Measurements from ENCODE around the gene PER1. TPM values are rescaled to one million over a fixed set of nuclear protein-coding genes. Genes with fewer than 3 reads are reported as not detected.
A peak's percentile ranks its signal among the peaks of the same experiment; 100 is the strongest.

PER1 gene
- total RNA-seq, 2 experiments from 2014 or later: 123 to 129 TPM

DNA sequence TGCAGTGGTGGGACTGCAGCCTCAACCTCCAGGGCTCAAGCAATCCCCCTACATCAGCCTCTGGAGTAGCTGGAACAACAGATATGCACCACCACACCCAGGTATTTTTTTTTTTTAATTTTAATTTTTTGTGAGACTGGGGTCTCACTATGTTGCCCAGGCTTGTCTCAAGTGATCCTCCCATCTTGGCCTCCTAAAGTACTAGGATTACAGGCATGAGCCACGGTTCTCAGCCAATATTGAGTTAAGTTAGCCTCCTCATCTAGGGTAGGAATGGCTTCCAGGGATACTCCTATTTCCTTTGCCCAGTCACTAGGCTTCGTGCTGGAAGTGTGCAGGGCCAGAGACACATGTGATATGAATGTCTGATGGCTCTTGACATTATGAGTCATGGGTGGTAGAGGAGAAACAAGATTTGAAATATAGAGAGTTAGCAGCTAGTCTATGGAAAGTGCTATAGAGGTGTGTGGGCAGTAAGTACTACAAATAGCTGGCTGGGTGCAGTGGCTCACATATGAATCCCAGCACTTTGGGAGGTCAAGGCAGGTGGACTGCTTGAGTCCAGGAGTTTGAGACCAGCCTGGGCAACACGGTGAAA is 20.3 kb downstream of the PER1 start:
- CTCF ChIA-PET: interaction anchor here (0.7 to 1.1 kb wide), 2 partner anchors 9 to 13 kb away, joined by 3 read pairs; no protein-coding TSS in a partner anchor
- Mint-ChIP-seq H3K27ac (no peak overlapping the region), H3K27me3 (peaks cover 6% of the 10 kb centered on the region), H3K9me3 (no peaks in the 10 kb centered on the region), H3K36me3 (ENCODE audit: low read depth) (no peaks in the 10 kb centered on the region), H3K4me1 (ENCODE audit: low read depth) (peaks cover 8% of the 10 kb centered on the region), H3K4me3 (no peak overlapping the region)
- DNase-seq (no peak), ATAC-seq (peak; percentile 63)
- TF ChIP-seq, protein P1, sequence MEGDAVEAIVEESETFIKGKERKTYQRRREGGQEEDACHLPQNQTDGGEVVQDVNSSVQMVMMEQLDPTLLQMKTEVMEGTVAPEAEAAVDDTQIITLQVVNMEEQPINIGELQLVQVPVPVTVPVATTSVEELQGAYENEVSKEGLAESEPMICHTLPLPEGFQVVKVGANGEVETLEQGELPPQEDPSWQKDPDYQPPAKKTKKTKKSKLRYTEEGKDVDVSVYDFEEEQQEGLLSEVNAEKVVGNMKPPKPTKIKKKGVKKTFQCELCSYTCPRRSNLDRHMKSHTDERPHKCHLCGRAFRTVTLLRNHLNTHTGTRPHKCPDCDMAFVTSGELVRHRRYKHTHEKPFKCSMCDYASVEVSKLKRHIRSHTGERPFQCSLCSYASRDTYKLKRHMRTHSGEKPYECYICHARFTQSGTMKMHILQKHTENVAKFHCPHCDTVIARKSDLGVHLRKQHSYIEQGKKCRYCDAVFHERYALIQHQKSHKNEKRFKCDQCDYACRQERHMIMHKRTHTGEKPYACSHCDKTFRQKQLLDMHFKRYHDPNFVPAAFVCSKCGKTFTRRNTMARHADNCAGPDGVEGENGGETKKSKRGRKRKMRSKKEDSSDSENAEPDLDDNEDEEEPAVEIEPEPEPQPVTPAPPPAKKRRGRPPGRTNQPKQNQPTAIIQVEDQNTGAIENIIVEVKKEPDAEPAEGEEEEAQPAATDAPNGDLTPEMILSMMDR (IDR thresholded peaks at IDR 0.05): no peak
- POLR2A ChIA-PET: interaction anchor here (4.0 kb wide), 1 partner anchor 41 kb away, joined by 33 read pairs; no protein-coding TSS in a partner anchor
- intact Hi-C loops (cut with micrococcal nuclease): no loop called here

DNA sequence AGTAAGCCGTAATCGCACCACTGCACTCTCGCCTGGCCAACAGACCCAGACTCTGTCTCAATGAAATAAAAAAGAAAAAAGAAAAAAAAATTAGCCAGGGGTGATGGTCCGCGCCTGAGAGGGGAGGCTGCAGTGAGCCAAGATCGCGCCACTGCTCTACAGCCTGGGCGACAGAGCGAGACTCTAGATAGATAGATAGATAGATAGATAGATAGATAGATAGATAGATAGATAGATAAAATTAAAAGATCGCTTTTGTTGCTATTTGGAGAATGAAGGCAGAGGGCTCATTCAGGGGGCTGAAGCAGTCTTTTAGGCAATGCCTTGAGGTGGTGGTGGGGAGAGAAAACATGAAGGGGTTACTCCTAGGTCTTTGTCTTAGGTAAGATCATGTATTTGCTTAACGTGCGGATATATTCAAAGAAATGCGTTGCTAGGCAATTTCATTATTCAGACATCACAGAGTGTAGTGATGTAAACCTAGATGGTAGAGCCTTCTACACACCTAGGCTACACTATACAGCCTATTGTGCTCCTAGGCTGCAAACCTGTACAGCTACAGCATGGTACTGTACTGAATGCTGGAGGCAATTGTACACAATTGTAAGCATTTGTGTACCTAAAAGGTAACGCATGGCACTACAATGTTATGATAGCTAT is 23.9 kb downstream of the PER1 start:
- Mint-ChIP-seq H3K9me3 (no peaks in the 10 kb centered on the region), H3K4me1 (ENCODE audit: low read depth) (peaks cover 37% of the 10 kb centered on the region), H3K4me3 (no peak overlapping the region), H3K36me3 (ENCODE audit: low read depth) (peaks cover 3% of the 10 kb centered on the region), H3K27ac (no peak overlapping the region), H3K27me3 (peaks cover 20% of the 10 kb centered on the region)
- ChIA-PET CTCF (interaction anchor here (1.6 to 2.4 kb wide), 3 partner anchors 10 to 30 kb away, joined by 3 to 11 read pairs (median 9); no protein-coding TSS in a partner anchor), POLR2A (interaction anchor here (0.6 to 3.3 kb wide), 4 partner anchors 10 to 580 kb away, joined by 3 to 16 read pairs (median 4); no protein-coding TSS in a partner anchor)
- TF ChIP-seq, protein P1 (IDR thresholded peaks at IDR 0.05): no peak
- ATAC-seq: no peak
- DNase-seq: no peak
- intact Hi-C loops (cut with micrococcal nuclease): loop anchor here (10.0 kb wide), 1 partner anchor 167 kb away; the partner anchor contains the start of gene SLC25A35

DNA sequence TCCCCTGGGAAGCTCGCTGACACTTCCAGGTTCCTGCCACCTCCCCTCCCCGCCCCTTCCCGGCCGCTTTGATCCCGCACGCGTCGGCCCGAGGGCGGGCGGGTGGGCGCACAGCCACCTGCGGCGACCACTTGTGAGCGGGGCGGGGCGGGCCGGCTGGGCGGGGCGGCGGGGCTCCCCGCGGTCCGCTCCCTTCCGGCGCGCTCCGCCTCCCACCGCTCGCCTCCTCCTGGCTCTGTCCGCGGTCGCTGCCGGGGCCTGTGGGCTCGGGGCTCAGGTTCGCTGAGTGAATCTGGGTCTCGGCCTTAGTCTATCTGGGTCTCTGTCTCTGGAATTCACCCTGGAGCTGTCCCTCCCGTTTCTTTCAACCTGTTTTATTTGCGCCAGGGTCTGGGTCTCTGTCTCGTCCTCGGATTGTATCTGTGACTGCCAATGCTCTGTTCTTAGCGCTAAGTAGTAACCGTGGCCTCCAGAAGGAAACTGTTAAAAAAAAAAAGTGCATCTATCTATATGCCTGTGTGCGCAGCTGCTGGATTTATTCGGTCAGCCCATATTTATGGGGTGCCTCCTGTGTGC is 25.6 kb downstream of the PER1 start:
- ATAC-seq: peak; percentile 25
- POLR2A ChIA-PET: interaction anchor here (0.6 to 3.3 kb wide), 10 partner anchors 12 to 95 kb away, joined by 3 to 24 read pairs (median 4); no protein-coding TSS in a partner anchor
- peaks cover 3% of the 10 kb centered on the region for H3K36me3 Mint-ChIP-seq (ENCODE audit: low read depth)
- peaks cover 41% of the 10 kb centered on the region for H3K4me1 Mint-ChIP-seq (ENCODE audit: low read depth)
- H3K27me3 Mint-ChIP-seq: peaks cover 28% of the 10 kb centered on the region
- TF ChIP-seq, protein P1 (IDR thresholded peaks at IDR 0.05): no peak
- no peaks in the 10 kb centered on the region for H3K9me3 Mint-ChIP-seq
- CTCF ChIA-PET: interaction anchor here (0.6 to 2.4 kb wide), 9 partner anchors 8 to 173 kb away, joined by 3 to 11 read pairs (median 3); no protein-coding TSS in a partner anchor
- peak; percentile 59 for DNase-seq
- H3K27ac Mint-ChIP-seq: peak overlapping the region; percentile 90
- intact Hi-C loops (cut with micrococcal nuclease): loop anchor here (10.0 kb wide), 1 partner anchor 168 kb away; the partner anchor contains the start of gene SLC25A35
- H3K4me3 Mint-ChIP-seq: peak overlapping the region; percentile 97

DNA sequence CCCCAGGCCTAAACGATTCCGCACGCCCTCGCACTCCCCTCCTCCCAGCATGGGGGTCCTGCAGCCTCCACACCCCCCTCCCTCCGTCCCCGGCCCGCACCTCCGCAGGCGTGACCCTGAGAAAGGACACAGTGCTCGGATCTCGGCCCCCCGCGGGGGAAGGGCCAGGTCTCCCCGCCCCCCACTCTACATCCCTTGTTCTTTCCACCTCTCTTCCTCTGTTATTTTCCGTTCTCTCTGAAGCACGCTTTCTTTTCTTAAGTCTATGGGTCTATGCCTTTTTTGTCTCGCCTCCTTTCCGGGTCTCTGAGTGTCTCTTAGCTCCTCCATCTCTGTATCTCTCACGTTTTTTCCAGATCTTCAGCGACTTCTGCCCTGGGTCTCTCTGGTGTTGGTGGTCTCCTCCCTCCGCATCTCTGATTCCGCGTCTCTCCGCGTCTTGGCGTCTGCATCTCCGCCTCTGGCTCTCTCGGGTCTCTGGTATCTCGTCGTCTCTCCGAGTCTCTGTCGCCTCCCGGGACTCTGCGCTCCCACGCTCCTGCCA is 26.2 kb downstream of the PER1 start:
- DNase-seq (peak; percentile 26), ATAC-seq (no peak)
- H3K9me3 Mint-ChIP-seq: no peaks in the 10 kb centered on the region
- peaks cover 28% of the 10 kb centered on the region for H3K27me3 Mint-ChIP-seq
- intact Hi-C loops (cut with micrococcal nuclease): loop anchor here (2.0 to 10.0 kb wide), 2 partner anchors 27 to 169 kb away; partner anchors contain the start of genes PER1 and SLC25A35
- peaks cover 3% of the 10 kb centered on the region for H3K36me3 Mint-ChIP-seq (ENCODE audit: low read depth)
- H3K27ac Mint-ChIP-seq: peak overlapping the region; percentile 90
- H3K4me3 Mint-ChIP-seq: peak overlapping the region; percentile 97
- peaks cover 42% of the 10 kb centered on the region for H3K4me1 Mint-ChIP-seq (ENCODE audit: low read depth)
- POLR2A ChIA-PET: interaction anchor here (0.6 to 3.3 kb wide), 8 partner anchors 12 to 96 kb away, joined by 3 to 24 read pairs (median 5); no protein-coding TSS in a partner anchor
- TF ChIP-seq, protein P1 (IDR thresholded peaks at IDR 0.05): no peak
- CTCF ChIA-PET: interaction anchor here (1.1 to 2.4 kb wide), 4 partner anchors 13 to 33 kb away, joined by 3 to 11 read pairs (median 6); no protein-coding TSS in a partner anchor

All from activated CD8-positive, alpha-beta T cell treated with anti-CD3 and anti-CD28 coated beads for 36 hours (primary cell).